ENCODE measurements around the gene CRISPLD2.

The CRISPLD2 gene

DNA sequence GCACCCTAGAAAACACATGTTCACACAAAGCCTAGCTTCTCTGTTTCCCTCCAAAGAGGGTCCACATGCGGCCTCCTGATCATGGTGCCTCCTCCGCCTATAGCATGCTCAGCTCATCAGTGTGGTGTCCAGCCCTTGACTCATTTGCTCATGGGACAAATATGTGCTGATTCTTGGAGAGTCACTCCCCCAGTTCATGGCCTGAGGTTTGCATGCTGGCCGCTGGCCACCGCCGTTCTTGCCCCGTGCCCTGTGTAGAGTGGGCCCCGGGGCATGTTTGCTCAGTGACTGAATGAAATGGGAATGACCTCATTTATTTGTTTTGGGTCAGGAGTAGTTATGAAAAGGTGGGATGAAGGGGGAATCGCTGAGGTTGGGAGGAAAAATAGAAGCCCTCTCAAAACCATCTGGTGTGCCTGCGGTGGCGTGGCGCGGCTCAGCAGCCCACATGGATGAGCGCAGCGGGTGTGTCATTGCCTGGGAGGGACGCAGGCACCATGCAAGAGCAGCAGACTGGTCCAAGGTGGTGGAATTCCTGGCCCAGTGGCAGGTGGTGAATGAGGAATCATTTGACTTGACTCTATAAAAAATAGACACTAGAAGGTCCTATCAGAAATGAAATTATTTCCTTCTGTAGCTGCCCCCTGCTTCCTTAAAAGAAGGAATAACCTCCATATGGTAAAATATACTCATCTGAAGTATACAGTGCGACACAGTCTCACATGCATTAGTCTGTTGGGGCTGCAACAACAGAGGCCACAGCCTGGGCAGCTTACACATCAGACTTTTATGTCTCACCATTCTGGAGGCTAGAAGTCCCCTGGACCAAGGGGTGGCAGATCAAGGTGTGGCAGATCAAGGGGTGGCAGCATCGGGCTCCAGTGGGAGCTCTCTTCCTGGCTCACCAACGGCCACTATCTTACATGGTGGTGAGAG is 31.7 kb downstream of the CRISPLD2 start:
- CTCF ChIA-PET = interaction anchor here (0.6 to 1.6 kb wide), 6 partner anchors 9 to 265 kb away, joined by 3 to 7 read pairs (median 4); no protein-coding TSS in a partner anchor
- POLR2A ChIA-PET = interaction anchor here (1.0 to 1.3 kb wide), 2 partner anchors 13 to 32 kb away, joined by 4 read pairs; partner anchors contain the start of gene CRISPLD2
- H3K27ac ChIP-seq (ENCODE audit: extremely low read depth, low read depth, low read length) = no peak overlapping the region
- H3K9me3 ChIP-seq (ENCODE audit: control insufficient read depth, insufficient read depth, low read depth, low read length) = no peaks in the 10 kb centered on the region; the same call in 1 of the 2 replicates
- no peaks in the 10 kb centered on the region for H3K36me3 ChIP-seq (ENCODE audit: control insufficient read depth in 2 of 2, insufficient read depth in 1 of 2, low read length in 2 of 2)
- H3K4me1 ChIP-seq (ENCODE audit: control insufficient read depth, insufficient read depth, low read length) = no peaks in the 10 kb centered on the region; the same call in 1 of the 2 replicates
- H3K4me3 ChIP-seq (ENCODE audit: low read depth, low read length) = no peak overlapping the region
- no peak for TF ChIP-seq YY1 (tag by site-specific recombination; IDR thresholded peaks at IDR 0.05)
- TF ChIP-seq EGR2 (tag by site-specific recombination; IDR thresholded peaks at IDR 0.05; ENCODE audit: low read depth) = peak; percentile 92
- peak; percentile 97 for TF ChIP-seq ZFP69B (tag by site-specific recombination; IDR thresholded peaks at IDR 0.05)
- peak; percentile 66 for TF ChIP-seq KLF1 (tag by site-specific recombination; IDR thresholded peaks at IDR 0.05)
- TF ChIP-seq, protein P1, sequence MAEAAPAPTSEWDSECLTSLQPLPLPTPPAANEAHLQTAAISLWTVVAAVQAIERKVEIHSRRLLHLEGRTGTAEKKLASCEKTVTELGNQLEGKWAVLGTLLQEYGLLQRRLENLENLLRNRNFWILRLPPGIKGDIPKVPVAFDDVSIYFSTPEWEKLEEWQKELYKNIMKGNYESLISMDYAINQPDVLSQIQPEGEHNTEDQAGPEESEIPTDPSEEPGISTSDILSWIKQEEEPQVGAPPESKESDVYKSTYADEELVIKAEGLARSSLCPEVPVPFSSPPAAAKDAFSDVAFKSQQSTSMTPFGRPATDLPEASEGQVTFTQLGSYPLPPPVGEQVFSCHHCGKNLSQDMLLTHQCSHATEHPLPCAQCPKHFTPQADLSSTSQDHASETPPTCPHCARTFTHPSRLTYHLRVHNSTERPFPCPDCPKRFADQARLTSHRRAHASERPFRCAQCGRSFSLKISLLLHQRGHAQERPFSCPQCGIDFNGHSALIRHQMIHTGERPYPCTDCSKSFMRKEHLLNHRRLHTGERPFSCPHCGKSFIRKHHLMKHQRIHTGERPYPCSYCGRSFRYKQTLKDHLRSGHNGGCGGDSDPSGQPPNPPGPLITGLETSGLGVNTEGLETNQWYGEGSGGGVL (tag by site-specific recombination; IDR thresholded peaks at IDR 0.05) = peak; percentile 87
- TF ChIP-seq ZNF114 (tag by site-specific recombination; IDR thresholded peaks at IDR 0.05) = no peak
- TF ChIP-seq ZNF555 (tag by site-specific recombination; conservative IDR thresholded peaks at IDR 0.05) = no peak
- no peak for TF ChIP-seq ZNF10 (tag by site-specific recombination; IDR thresholded peaks at IDR 0.05)
- TF ChIP-seq ZNF830 (tag by site-specific recombination; IDR thresholded peaks at IDR 0.05; ENCODE audit: low read depth) = no peak
- no peak for TF ChIP-seq ZNF266 (tag by site-specific recombination; IDR thresholded peaks at IDR 0.05; ENCODE audit: low read depth)
- TF ChIP-seq ZNF37A (tag by site-specific recombination; IDR thresholded peaks at IDR 0.05) = no peak
- no peak for TF ChIP-seq ZNF549 (tag by site-specific recombination; IDR thresholded peaks at IDR 0.05)
- TF ChIP-seq, protein P2, sequence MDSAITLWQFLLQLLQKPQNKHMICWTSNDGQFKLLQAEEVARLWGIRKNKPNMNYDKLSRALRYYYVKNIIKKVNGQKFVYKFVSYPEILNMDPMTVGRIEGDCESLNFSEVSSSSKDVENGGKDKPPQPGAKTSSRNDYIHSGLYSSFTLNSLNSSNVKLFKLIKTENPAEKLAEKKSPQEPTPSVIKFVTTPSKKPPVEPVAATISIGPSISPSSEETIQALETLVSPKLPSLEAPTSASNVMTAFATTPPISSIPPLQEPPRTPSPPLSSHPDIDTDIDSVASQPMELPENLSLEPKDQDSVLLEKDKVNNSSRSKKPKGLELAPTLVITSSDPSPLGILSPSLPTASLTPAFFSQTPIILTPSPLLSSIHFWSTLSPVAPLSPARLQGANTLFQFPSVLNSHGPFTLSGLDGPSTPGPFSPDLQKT (IDR thresholded peaks at IDR 0.05; ENCODE audit: borderline replicate concordance, low read depth, low read length) = no peak
- TF ChIP-seq FEZF1 (tag by site-specific recombination; IDR thresholded peaks at IDR 0.05) = peak; percentile 30; the same call in 1 of the 2 replicates
- no peak for TF ChIP-seq ZNF777 (tag by site-specific recombination; IDR thresholded peaks at IDR 0.05; ENCODE audit: borderline replicate concordance)
- TF ChIP-seq ZNF23 (tag by site-specific recombination; IDR thresholded peaks at IDR 0.05; ENCODE audit: borderline replicate concordance) = no peak
- no peak for TF ChIP-seq ZNF624 (tag by site-specific recombination; IDR thresholded peaks at IDR 0.05)
- TF ChIP-seq ZNF423 (tag by site-specific recombination; IDR thresholded peaks at IDR 0.05) = no peak
- no peak for TF ChIP-seq BCL6B (tag by site-specific recombination; IDR thresholded peaks at IDR 0.05)
- TF ChIP-seq, protein P3, sequence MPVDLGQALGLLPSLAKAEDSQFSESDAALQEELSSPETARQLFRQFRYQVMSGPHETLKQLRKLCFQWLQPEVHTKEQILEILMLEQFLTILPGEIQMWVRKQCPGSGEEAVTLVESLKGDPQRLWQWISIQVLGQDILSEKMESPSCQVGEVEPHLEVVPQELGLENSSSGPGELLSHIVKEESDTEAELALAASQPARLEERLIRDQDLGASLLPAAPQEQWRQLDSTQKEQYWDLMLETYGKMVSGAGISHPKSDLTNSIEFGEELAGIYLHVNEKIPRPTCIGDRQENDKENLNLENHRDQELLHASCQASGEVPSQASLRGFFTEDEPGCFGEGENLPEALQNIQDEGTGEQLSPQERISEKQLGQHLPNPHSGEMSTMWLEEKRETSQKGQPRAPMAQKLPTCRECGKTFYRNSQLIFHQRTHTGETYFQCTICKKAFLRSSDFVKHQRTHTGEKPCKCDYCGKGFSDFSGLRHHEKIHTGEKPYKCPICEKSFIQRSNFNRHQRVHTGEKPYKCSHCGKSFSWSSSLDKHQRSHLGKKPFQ (tag by site-specific recombination; IDR thresholded peaks at IDR 0.05) = no peak
- TF ChIP-seq OSR2 (tag by site-specific recombination; IDR thresholded peaks at IDR 0.05) = peak; percentile 64
- TF ChIP-seq SCRT2 (tag by site-specific recombination; IDR thresholded peaks at IDR 0.05) = no peak
- TF ChIP-seq ZNF560 (tag by site-specific recombination; IDR thresholded peaks at IDR 0.05; ENCODE audit: borderline replicate concordance) = no peak
- TF ChIP-seq ZFHX2 (tag by site-specific recombination; conservative IDR thresholded peaks at IDR 0.05) = peak; percentile 93
- peak; percentile 86 for TF ChIP-seq PRDM10 (tag by site-specific recombination; IDR thresholded peaks at IDR 0.05)
- peak; percentile 25 for TF ChIP-seq ZBTB26 (tag by site-specific recombination; optimal IDR thresholded peaks at IDR 0.05)

Data from HEK293 (cell line).